Measurements from ENCODE around the gene ACOX3.

Gene ACOX3

DNA sequence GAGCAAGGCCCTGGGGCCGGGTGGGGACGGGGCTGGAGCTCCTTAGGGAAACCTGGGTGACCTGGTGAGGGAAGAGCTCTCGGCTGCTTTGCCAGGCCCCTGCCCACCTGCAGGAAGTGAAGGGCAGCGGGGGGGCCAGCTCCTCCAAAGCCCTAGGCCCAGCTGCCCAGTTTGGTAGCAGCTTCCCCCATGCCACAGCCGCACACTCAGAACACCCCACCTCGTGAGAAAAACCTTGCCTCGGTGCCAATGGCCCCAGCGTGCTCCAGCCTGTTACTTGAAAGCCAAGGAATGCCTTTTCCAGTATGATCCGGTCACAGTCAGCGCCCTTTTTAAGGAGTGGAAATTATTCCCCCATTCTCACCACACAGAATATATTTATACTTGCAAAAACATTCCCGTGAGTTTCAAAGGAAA, 38.3 kb downstream of the ACOX3 start:
- Histone ChIP-seq H2AFZ (ENCODE audit: low read length) (no peak overlapping the region), H3K9me3 (ENCODE audit: low read length) (no peaks in the 10 kb centered on the region), H3K36me3 (ENCODE audit: insufficient read depth, low read length) (peaks cover 9% of the 10 kb centered on the region; the same call in 1 of the 2 replicates), H4K20me1 (ENCODE audit: insufficient read depth, low read length) (no peaks in the 10 kb centered on the region), H3K4me2 (ENCODE audit: low read length) (no peak overlapping the region), H3F3A (ENCODE audit: insufficient read depth, low read length) (no peaks in the 10 kb centered on the region), H3K4me3 (ENCODE audit: low read depth, low read length, poor library complexity, severe bottlenecking) (no peak overlapping the region), H3K9me2 (ENCODE audit: low read depth, low read length) (no peaks in the 10 kb centered on the region), H3K9ac (ENCODE audit: low read length) (peak overlapping the region; percentile 38; the same call in 1 of the 2 replicates), H3K27ac (ENCODE audit: low read depth, low read length, poor library complexity, severe bottlenecking) (peak overlapping the region; percentile 75), H3K27me3 (ENCODE audit: insufficient read depth, low read length) (no peaks in the 10 kb centered on the region), H3K4me1 (ENCODE audit: insufficient read depth, low read length, severe bottlenecking) (peaks cover 42% of the 10 kb centered on the region), H3K79me2 (ENCODE audit: insufficient read depth, low read length) (no peaks in the 10 kb centered on the region)
- TF ChIP-seq, protein P1, sequence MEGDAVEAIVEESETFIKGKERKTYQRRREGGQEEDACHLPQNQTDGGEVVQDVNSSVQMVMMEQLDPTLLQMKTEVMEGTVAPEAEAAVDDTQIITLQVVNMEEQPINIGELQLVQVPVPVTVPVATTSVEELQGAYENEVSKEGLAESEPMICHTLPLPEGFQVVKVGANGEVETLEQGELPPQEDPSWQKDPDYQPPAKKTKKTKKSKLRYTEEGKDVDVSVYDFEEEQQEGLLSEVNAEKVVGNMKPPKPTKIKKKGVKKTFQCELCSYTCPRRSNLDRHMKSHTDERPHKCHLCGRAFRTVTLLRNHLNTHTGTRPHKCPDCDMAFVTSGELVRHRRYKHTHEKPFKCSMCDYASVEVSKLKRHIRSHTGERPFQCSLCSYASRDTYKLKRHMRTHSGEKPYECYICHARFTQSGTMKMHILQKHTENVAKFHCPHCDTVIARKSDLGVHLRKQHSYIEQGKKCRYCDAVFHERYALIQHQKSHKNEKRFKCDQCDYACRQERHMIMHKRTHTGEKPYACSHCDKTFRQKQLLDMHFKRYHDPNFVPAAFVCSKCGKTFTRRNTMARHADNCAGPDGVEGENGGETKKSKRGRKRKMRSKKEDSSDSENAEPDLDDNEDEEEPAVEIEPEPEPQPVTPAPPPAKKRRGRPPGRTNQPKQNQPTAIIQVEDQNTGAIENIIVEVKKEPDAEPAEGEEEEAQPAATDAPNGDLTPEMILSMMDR (IDR thresholded peaks at IDR 0.05; ENCODE audit: low read length), result no peak
- TF ChIP-seq EZH2 (IDR thresholded peaks at IDR 0.05; ENCODE audit: borderline replicate concordance, low read length), result no peak

DNA sequence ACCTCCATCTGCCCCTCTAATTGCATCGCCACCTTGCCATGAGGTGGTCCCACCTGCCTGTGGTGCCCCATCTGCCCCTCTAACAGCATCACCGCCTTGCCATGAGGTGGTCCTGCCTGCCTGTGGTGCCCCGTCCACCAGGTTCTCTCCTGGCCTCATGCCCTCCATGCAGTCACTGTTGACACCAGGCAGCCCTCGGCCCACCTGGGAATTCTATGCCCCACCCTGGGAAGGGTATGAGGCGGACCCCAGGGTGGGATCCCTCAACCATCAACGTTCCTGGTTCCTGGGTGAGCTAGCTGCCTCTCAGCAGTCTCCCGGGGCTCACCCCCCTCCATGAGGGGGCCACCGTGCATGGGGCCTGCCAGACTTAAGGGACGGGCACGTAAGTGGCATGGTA, 38.9 kb downstream of the ACOX3 start:
- H3K4me1 ChIP-seq (ENCODE audit: insufficient read depth, low read length, severe bottlenecking), result peaks cover 47% of the 10 kb centered on the region
- peak overlapping the region; percentile 33; the same call in 1 of the 2 replicates for H3K9ac ChIP-seq (ENCODE audit: low read length)
- no peaks in the 10 kb centered on the region for H4K20me1 ChIP-seq (ENCODE audit: insufficient read depth, low read length)

DNA sequence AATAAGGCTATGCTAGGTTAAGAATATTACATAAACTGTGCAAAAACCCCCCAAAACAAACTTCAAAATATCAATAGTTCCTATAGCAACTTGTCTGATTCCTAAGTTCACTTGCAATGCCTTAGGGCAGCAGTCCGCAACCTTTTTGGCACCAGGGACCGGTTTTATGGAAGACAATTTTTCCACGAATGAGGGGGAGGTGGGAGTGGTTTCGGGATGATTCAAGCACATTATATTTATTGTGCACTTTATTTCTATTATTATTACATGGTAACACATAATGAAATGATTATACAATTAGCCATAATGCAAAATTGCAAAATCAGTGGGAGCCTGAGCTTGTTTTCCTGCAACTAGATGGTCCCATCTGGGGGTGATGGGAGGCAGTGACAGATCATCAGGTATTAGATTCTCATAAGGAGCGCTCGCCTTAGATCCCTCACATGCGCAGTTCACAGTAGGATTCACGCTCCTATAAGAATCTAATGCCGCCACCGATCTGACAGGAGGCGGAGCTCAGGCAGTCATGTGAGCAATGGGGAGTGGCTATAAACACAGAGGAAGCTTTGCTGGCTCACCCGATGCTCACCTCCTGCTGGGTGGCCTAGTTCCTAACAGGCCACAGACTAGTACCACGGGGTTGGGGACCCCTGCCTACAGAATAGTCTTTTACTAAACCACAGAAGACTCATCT, 39.7 kb downstream of the ACOX3 start:
- Histone ChIP-seq H3K36me3 (ENCODE audit: insufficient read depth, low read length) (peaks cover 7% of the 10 kb centered on the region; the same call in 1 of the 2 replicates), H3K9ac (ENCODE audit: low read length) (peak overlapping the region; percentile 33; the same call in 1 of the 2 replicates), H3K4me1 (ENCODE audit: insufficient read depth, low read length, severe bottlenecking) (peaks cover 56% of the 10 kb centered on the region), H2AFZ (ENCODE audit: low read length) (no peak overlapping the region), H3K4me2 (ENCODE audit: low read length) (peak overlapping the region; percentile 14; the same call in 1 of the 2 replicates), H3K9me3 (ENCODE audit: low read length) (no peaks in the 10 kb centered on the region), H3K9me2 (ENCODE audit: low read depth, low read length) (no peaks in the 10 kb centered on the region), H4K20me1 (ENCODE audit: insufficient read depth, low read length) (no peaks in the 10 kb centered on the region), H3K79me2 (ENCODE audit: insufficient read depth, low read length) (no peaks in the 10 kb centered on the region), H3K4me3 (ENCODE audit: low read depth, low read length, poor library complexity, severe bottlenecking) (no peak overlapping the region), H3K27me3 (ENCODE audit: insufficient read depth, low read length) (no peaks in the 10 kb centered on the region), H3K27ac (ENCODE audit: low read depth, low read length, poor library complexity, severe bottlenecking) (peak overlapping the region; percentile 75), H3F3A (ENCODE audit: insufficient read depth, low read length) (no peaks in the 10 kb centered on the region)
- TF ChIP-seq EZH2 (IDR thresholded peaks at IDR 0.05; ENCODE audit: borderline replicate concordance, low read length), result no peak

More for the DNA sequence above, 38.9 kb downstream of the ACOX3 start:
- no peak overlapping the region for H2AFZ ChIP-seq (ENCODE audit: low read length)
- no peak overlapping the region for H3K4me3 ChIP-seq (ENCODE audit: low read depth, low read length, poor library complexity, severe bottlenecking)
- H3K79me2 ChIP-seq (ENCODE audit: insufficient read depth, low read length), result no peaks in the 10 kb centered on the region
- H3K27ac ChIP-seq (ENCODE audit: low read depth, low read length, poor library complexity, severe bottlenecking), result peak overlapping the region; percentile 75
- TF ChIP-seq, protein P1 (IDR thresholded peaks at IDR 0.05; ENCODE audit: low read length), result no peak
- TF ChIP-seq EZH2 (IDR thresholded peaks at IDR 0.05; ENCODE audit: borderline replicate concordance, low read length), result no peak
- H3K9me3 ChIP-seq (ENCODE audit: low read length), result no peaks in the 10 kb centered on the region
- H3K9me2 ChIP-seq (ENCODE audit: low read depth, low read length), result no peaks in the 10 kb centered on the region
- H3F3A ChIP-seq (ENCODE audit: insufficient read depth, low read length), result no peaks in the 10 kb centered on the region
- H3K27me3 ChIP-seq (ENCODE audit: insufficient read depth, low read length), result no peaks in the 10 kb centered on the region
- peak overlapping the region; percentile 14; the same call in 1 of the 2 replicates for H3K4me2 ChIP-seq (ENCODE audit: low read length)
- H3K36me3 ChIP-seq (ENCODE audit: insufficient read depth, low read length), result peaks cover 9% of the 10 kb centered on the region; the same call in 1 of the 2 replicates
